ENCODE data around the gene GPR137. TPM values are rescaled to one million over a fixed set of nuclear protein-coding genes. Genes with fewer than 3 reads are reported as not detected.

The GPR137 gene
- total and polyA plus RNA-seq, 10 of the 15 experiments (the other 5 are each of a cell fraction or from before 2014, with no cell fraction given): 0.37 to 29.2 (median 13.8) TPM

- no peak for TF ChIP-seq ELK1 (IDR thresholded peaks at IDR 0.05; ENCODE audit: low read depth, low read length)
- TF ChIP-seq BCLAF1 (IDR thresholded peaks at IDR 0.05): no peak
- TF ChIP-seq MTA3 (IDR thresholded peaks at IDR 0.05; ENCODE audit: borderline replicate concordance, low read length): no peak
- no peak for TF ChIP-seq SRF (IDR thresholded peaks at IDR 0.05; ENCODE audit: low read depth in 2 of 2, low read length in 2 of 2)
- TF ChIP-seq KDM1A (IDR thresholded peaks at IDR 0.05; ENCODE audit: borderline replicate concordance): no peak
- no peak; the same call in 1 of the 2 replicates for TF ChIP-seq HDGF (IDR thresholded peaks at IDR 0.05)
- peak; percentile 56; the same call in 1 of the 2 replicates for TF ChIP-seq NKRF (conservative IDR thresholded peaks at IDR 0.05)
- no peak for TF ChIP-seq ZSCAN29 (IDR thresholded peaks at IDR 0.05)
- TF ChIP-seq SP1 (IDR thresholded peaks at IDR 0.05; ENCODE audit: low read depth, low read length): no peak
- TF ChIP-seq ATF2 (IDR thresholded peaks at IDR 0.05; ENCODE audit: low read length): no peak
- no peak for TF ChIP-seq MYB (IDR thresholded peaks at IDR 0.05; ENCODE audit: borderline replicate concordance, low read depth, low read length)
- no peak for TF ChIP-seq CUX1 (IDR thresholded peaks at IDR 0.05; ENCODE audit: insufficient replicate concordance, low read depth, low read length)
- no peak for TF ChIP-seq NFXL1 (IDR thresholded peaks at IDR 0.05; ENCODE audit: borderline replicate concordance)
- TF ChIP-seq NFIC (IDR thresholded peaks at IDR 0.05; ENCODE audit: low read depth, low read length): no peak
- TF ChIP-seq PBX3 (IDR thresholded peaks at IDR 0.05; ENCODE audit: insufficient replicate concordance, low read depth, low read length): no peak
Measured at GRCh38 chr11:64304316-64305072, 18.8 kb downstream of the GPR137 start (continued).
